GM12878 (cell line): Measurements from ENCODE around the gene TDRD3. TPM values are rescaled to one million over a fixed set of nuclear protein-coding genes. Genes with fewer than 3 reads are reported as not detected.

Source experiments
- ATAC-seq: fragments of 200-7000 bp; cut with Tn5 transposase; 3 replicates; pipeline ENCODE4 v1.9.1; 2020; ENCODE audit warnings: mild to moderate bottlenecking, moderate library complexity
- BruUV-seq: library from RNA; stranded (reverse); fragments of 400-500 nt; replicated peaks from 2 replicates; lab custom pipeline; 2021; lab: Mats Ljungman, UMichigan
- CTCF ChIA-PET: fragments of 300-600 bp; sonication (Branson Sonifier 250); formaldehyde crosslinking; extraction: SDS; loops from one replicate; lab custom pipeline; 2021; ENCODE audit warnings: inconsistent platforms; lab: Yijun Ruan, JAX
- POLR2A ChIA-PET: fragments of 350-600 bp; formaldehyde crosslinking; extraction: SDS; loops from one replicate; lab custom pipeline; 2021; ENCODE audit warnings: inconsistent platforms; lab: Charles Lee
- RAD21 ChIA-PET: fragments of 300-600 bp; sonication (Branson Sonifier 250); formaldehyde crosslinking; loops from one replicate; lab custom pipeline; 2023; ENCODE audit warnings: antibody characterized with exemption; ENCODE audit not compliant: unreplicated experiment; lab: Charles Lee
- SMC1A ChIA-PET: fragments of 300-600 bp; sonication (Branson Sonifier 250); formaldehyde crosslinking; loops from one replicate; lab custom pipeline; 2023; ENCODE audit not compliant: unreplicated experiment, uncharacterized antibody; lab: Charles Lee
- DNase-seq: peaks from one replicate; pipeline ENCODE4 v3.0.0-alpha.2; 2011; ENCODE audit warnings: low read depth, low spot score
- FAIRE-seq: peaks from 3 replicates; lab custom pipeline; 2011; peaks lifted over from hg19 to GRCh38; lab: Jason Lieb, UNC
- H2AFZ ChIP-seq: 2 replicates; pipeline ENCODE4 v1.6.0; 2011; ENCODE audit warnings: low read depth, low read length, control low read depth; ENCODE audit not compliant: control insufficient read depth
- H3K27ac ChIP-seq: 2 replicates; pipeline ENCODE4 v1.5.1; 2011; ENCODE audit warnings: control low read depth; ENCODE audit not compliant: control insufficient read depth, insufficient read depth
- H3K27me3 ChIP-seq, 2 experiments: replicated peaks in 1 of 2; 2 replicates each; pipeline versions ENCODE4 v1.6.0 to v1.6.1; 2011; ENCODE audit warnings: low read length in 1 of 2; ENCODE audit not compliant: control insufficient read depth in 2 of 2, insufficient read depth in 2 of 2
- H3K36me3 ChIP-seq, 2 experiments: 2 replicates each; pipeline ENCODE4 v1.5.1; 2011; ENCODE audit warnings: low read length in 1 of 2; ENCODE audit not compliant: control insufficient read depth in 2 of 2, insufficient read depth in 2 of 2
- H3K4me1 ChIP-seq: 2 replicates; pipeline ENCODE4 v1.6.1; 2011; ENCODE audit warnings: mild to moderate bottlenecking, low read length, moderate library complexity, mixed read lengths; ENCODE audit not compliant: control insufficient read depth, insufficient read depth
- H3K4me2 ChIP-seq: 2 replicates; pipeline ENCODE4 v1.6.0; 2011; ENCODE audit warnings: control low read depth; ENCODE audit not compliant: control insufficient read depth, insufficient read depth
- H3K4me3 ChIP-seq: fragments of 200-600 bp; sonication (generic); 2 replicates; pipeline ENCODE4 v1.5.1; 2016
- H3K79me2 ChIP-seq: 2 replicates; pipeline ENCODE4 v1.6.0; 2011; ENCODE audit warnings: low read length; ENCODE audit not compliant: control insufficient read depth, insufficient read depth
- H3K9ac ChIP-seq: 2 replicates; pipeline ENCODE4 v1.8.0; 2011; ENCODE audit warnings: low read length, control low read depth, mixed read lengths; ENCODE audit not compliant: control insufficient read depth, insufficient read depth
- H3K9me3 ChIP-seq: replicated peaks from 3 replicates; pipeline ENCODE4 v1.5.1; 2011; ENCODE audit warnings: mild to moderate bottlenecking, low read length; ENCODE audit not compliant: control insufficient read depth, insufficient read depth
- H4K20me1 ChIP-seq: 2 replicates; pipeline ENCODE4 v1.6.0; 2011; ENCODE audit not compliant: control insufficient read depth, insufficient read depth
- ASH2L ChIP-seq: fragments of 300-600, 200-600 bp; sonication (generic); IDR thresholded peaks from 2 replicates; pipeline ENCODE4 v1.6.1; 2017; ENCODE audit warnings: low read depth, mild to moderate bottlenecking, borderline replicate concordance
- ATF7 ChIP-seq: fragments of 450-650 bp; IDR thresholded peaks from 2 replicates; pipeline ENCODE4 v1.6.1; 2016; ENCODE audit warnings: low read depth, mild to moderate bottlenecking
- EZH2 ChIP-seq: IDR thresholded peaks from 2 replicates; pipeline ENCODE4 v1.6.1; 2012; ENCODE audit warnings: low read depth, mild to moderate bottlenecking, control low read depth, inconsistent platforms, low read length, borderline replicate concordance; ENCODE audit not compliant: control insufficient read depth
- IKZF1 ChIP-seq: fragments of 450-650 bp; conservative IDR thresholded peaks from 2 replicates; pipeline ENCODE4 v1.6.1; 2017; ENCODE audit warnings: antibody characterized with exemption, mild to moderate bottlenecking
- MEF2A ChIP-seq: IDR thresholded peaks from 2 replicates; pipeline ENCODE4 v1.6.1; 2011; ENCODE audit warnings: low read depth, mild to moderate bottlenecking, low read length, moderate library complexity; ENCODE audit not compliant: insufficient read depth
- MEF2B ChIP-seq: fragments of 450-650 bp; IDR thresholded peaks from 2 replicates; pipeline ENCODE4 v1.6.1; 2018; ENCODE audit warnings: mild to moderate bottlenecking, moderate library complexity; ENCODE audit not compliant: partially characterized antibody, poor library complexity, severe bottlenecking
- NFIC ChIP-seq: IDR thresholded peaks from 2 replicates; pipeline ENCODE4 v1.6.1; 2012; ENCODE audit warnings: low read depth, mild to moderate bottlenecking, inconsistent platforms, low read length, moderate library complexity
- NR2C2 ChIP-seq: IDR thresholded peaks from 2 replicates; pipeline ENCODE4 v1.6.1; 2011; ENCODE audit warnings: borderline replicate concordance, low read depth; ENCODE audit not compliant: control insufficient read depth, insufficient read length
- PAX5 ChIP-seq: IDR thresholded peaks from 2 replicates; pipeline ENCODE4 v1.6.1; 2011; ENCODE audit warnings: low read depth, low read length, borderline replicate concordance
- SMAD5 ChIP-seq: IDR thresholded peaks from 2 replicates; pipeline ENCODE4 v1.6.1; 2016; ENCODE audit warnings: antibody characterized with exemption, low read depth
- SREBF2 ChIP-seq: IDR thresholded peaks from 2 replicates; pipeline ENCODE4 v1.6.1; 2012; ENCODE audit warnings: mild to moderate bottlenecking, low read length
- WGBS: methylation state at CpG from one replicate; pipeline ENCODE4 v1.1.6; 2016; ENCODE audit warnings: low lambda C conversion rate; ENCODE audit not compliant: insufficient replicate concordance, insufficient coverage; ENCODE audit errors: missing lambda C conversion rate; 5-methylcytosine and 5-hydroxymethylcytosine counted together
- in situ Hi-C: fragments of 300-500 bp; cut with MboI; formaldehyde crosslinking; loops from 9 replicates; pipeline ENCODE4 v1.14.3; 2018; ENCODE audit warnings: mixed read lengths
- intact Hi-C: fragments of 100-400 bp; cut with micrococcal nuclease; formaldehyde crosslinking; loops from one replicate; pipeline ENCODE4 v1.14.2; 2022; ENCODE audit not compliant: unreplicated experiment
- polyA plus RNA-seq, 11 experiments: library from polyadenylated mRNA; depleted of rRNA in 4 of 11; unstranded in 6 of 11; stranded (reverse) in 5 of 11; fragments of >200 nt; fragmentation: Nextera tagmentation in 4 of 11; fragmentation: Illumina TruSeq in 1 of 11; extraction: Ambion mirVana in 4 of 11; extraction: Trizol in 1 of 11; gene quantifications; 1 replicate in 1 of 11; 2 replicates in 10 of 11; pipeline versions ENCODE4 v1.2.1 to v1.2.3, GENCODE V29; 2011 to 2016; ENCODE audit warnings: inconsistent platforms in 2 of 11, missing spikeins in 2 of 11, low read depth in 1 of 11
- total RNA-seq, 4 experiments: library from RNA; depleted of rRNA in 3 of 4; stranded (reverse); fragments of >200 nt in 3 of 4; fragmentation: Illumina TruSeq in 1 of 4; extraction: Trizol in 1 of 4; gene quantifications; 2 replicates each; pipeline versions ENCODE4 v1.2.1 to v1.2.3, GENCODE V29; 2013 to 2021
- TF ChIP-seq, protein P1 (sequence below): fragments of 450-650 bp; IDR thresholded peaks from 2 replicates; pipeline ENCODE4 v1.6.1; 2017; ENCODE audit warnings: low read depth, mild to moderate bottlenecking, moderate library complexity
- TF ChIP-seq, protein P2 (sequence below): fragments of 450-650 bp; IDR thresholded peaks from 2 replicates; pipeline ENCODE4 v1.6.1; 2014; ENCODE audit warnings: mild to moderate bottlenecking
- TF ChIP-seq, protein P3 (sequence below): IDR thresholded peaks from 2 replicates; pipeline ENCODE4 v1.6.1; 2011; ENCODE audit warnings: borderline replicate concordance, low read depth, mild to moderate bottlenecking, moderate library complexity, mixed read lengths, low read length; ENCODE audit not compliant: insufficient read depth; ENCODE audit errors: extremely low read length

The TDRD3 gene
- total and polyA plus RNA-seq, 10 of the 15 experiments (the other 5 are each of a cell fraction or from before 2014, with no cell fraction given), result 8.4 to 27.9 (median 15.8) TPM

DNA sequence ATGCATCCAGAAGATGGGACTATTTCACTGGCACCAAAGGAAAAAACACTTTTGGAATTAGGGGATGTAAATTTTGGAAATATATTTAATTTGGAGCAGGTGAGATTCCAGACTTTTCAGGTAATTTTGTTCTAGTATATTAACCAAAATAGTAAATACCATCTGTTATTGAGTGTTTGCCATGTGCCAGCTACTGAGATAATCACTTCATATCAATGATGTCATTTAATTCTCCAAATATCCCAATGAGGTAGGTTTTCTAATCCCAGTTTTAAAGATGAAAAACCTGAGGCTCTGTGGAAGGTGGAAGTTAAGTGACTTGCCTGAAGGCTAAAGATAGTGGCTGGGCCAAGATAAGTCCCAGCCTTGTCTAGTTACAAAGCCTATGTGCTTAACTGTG, 95.2 kb downstream of the TDRD3 start:
- no peaks in the 10 kb centered on the region for H4K20me1 ChIP-seq
- no peak overlapping the region for H3K4me2 ChIP-seq
- H3K27me3 ChIP-seq, result no peaks in the 10 kb centered on the region
- SMC1A ChIA-PET, result no interaction called here
- POLR2A ChIA-PET, result no interaction called here
- no peak overlapping the region for H3K27ac ChIP-seq
- in situ Hi-C loops, result no loop called here
- FAIRE-seq (no peak), DNase-seq (no peak), ATAC-seq (no peak)
- H3K79me2 ChIP-seq, result no peaks in the 10 kb centered on the region
- no peaks in the 10 kb centered on the region for H3K4me1 ChIP-seq
- BruUV-seq, result no TSS peak
- no peak overlapping the region for H3K4me3 ChIP-seq
- no peak overlapping the region for H3K9ac ChIP-seq
- no peak for TF ChIP-seq IKZF1
- TF ChIP-seq ATF7, result 0 out of 2 replicates have a peak, but pooled peaks have one; percentile 12
- RAD21 ChIA-PET, result no interaction called here
- no peaks in the 10 kb centered on the region; the same call in 1 of the 3 replicates for H3K9me3 ChIP-seq
- peaks cover 0 to 1% of the 10 kb centered on the region in 2 experiments for H3K36me3 ChIP-seq
- intact Hi-C loops, result no loop called here
- H2AFZ ChIP-seq, result no peak overlapping the region
- CTCF ChIA-PET, result no interaction called here

DNA sequence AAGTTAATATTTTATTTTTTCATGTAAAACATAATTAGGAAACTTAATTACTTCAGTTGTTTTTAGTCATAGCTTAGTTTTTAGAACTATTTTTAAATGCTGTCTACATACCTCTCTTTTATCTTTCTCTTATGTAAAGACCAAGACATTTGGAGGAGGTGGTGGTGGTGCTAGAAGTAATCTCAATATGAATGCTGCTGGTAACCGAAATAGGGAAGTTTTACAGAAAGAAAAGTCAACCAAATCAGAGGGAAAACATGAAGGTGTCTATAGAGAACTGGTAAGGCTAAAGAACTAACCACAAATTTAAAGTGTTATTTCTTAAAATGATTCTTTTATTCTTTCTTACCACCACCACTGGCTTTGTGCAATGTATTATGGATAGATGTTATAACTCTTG, 97.3 kb downstream of the TDRD3 start:
- DNase-seq, result no peak
- Histone ChIP-seq H2AFZ (no peak overlapping the region), H3K79me2 (no peaks in the 10 kb centered on the region), H3K27me3 (no peaks in the 10 kb centered on the region), H3K9ac (no peak overlapping the region), H3K27ac (no peak overlapping the region), H3K4me3 (no peak overlapping the region), H3K36me3 (peaks cover 0 to 1% of the 10 kb centered on the region in 2 experiments), H3K4me2 (no peak overlapping the region), H3K4me1 (no peaks in the 10 kb centered on the region), H3K9me3 (no peaks in the 10 kb centered on the region; the same call in 2 of the 3 replicates), H4K20me1 (no peaks in the 10 kb centered on the region)
- WGBS, result 82% methylated on average over 1 of the region's 1 CpG
- ChIA-PET SMC1A (no interaction called here), POLR2A (no interaction called here), RAD21 (no interaction called here), CTCF (no interaction called here)
- BruUV-seq, result no TSS peak
- in situ Hi-C loops, result no loop called here
- intact Hi-C loops, result no loop called here
- peak; percentile 61 for ATAC-seq
- FAIRE-seq, result peak; percentile 31
- TF ChIP-seq SREBF2 (no peak), NR2C2 (no peak), ASH2L (no peak), MEF2A (peak; percentile 34; the same call in 1 of the 2 replicates), NFIC (peak; percentile 43; the same call in 1 of the 2 replicates), MEF2B (peak; percentile 80), EZH2 (no peak), SMAD5 (no peak), PAX5 (no peak)
- TF ChIP-seq, protein P1, sequence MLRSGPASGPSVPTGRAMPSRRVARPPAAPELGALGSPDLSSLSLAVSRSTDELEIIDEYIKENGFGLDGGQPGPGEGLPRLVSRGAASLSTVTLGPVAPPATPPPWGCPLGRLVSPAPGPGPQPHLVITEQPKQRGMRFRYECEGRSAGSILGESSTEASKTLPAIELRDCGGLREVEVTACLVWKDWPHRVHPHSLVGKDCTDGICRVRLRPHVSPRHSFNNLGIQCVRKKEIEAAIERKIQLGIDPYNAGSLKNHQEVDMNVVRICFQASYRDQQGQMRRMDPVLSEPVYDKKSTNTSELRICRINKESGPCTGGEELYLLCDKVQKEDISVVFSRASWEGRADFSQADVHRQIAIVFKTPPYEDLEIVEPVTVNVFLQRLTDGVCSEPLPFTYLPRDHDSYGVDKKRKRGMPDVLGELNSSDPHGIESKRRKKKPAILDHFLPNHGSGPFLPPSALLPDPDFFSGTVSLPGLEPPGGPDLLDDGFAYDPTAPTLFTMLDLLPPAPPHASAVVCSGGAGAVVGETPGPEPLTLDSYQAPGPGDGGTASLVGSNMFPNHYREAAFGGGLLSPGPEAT, result 0 out of 2 replicates have a peak, but pooled peaks have one; percentile 18
- TF ChIP-seq, protein P2, sequence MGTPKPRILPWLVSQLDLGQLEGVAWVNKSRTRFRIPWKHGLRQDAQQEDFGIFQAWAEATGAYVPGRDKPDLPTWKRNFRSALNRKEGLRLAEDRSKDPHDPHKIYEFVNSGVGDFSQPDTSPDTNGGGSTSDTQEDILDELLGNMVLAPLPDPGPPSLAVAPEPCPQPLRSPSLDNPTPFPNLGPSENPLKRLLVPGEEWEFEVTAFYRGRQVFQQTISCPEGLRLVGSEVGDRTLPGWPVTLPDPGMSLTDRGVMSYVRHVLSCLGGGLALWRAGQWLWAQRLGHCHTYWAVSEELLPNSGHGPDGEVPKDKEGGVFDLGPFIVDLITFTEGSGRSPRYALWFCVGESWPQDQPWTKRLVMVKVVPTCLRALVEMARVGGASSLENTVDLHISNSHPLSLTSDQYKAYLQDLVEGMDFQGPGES, result no peak
- TF ChIP-seq, protein P3, sequence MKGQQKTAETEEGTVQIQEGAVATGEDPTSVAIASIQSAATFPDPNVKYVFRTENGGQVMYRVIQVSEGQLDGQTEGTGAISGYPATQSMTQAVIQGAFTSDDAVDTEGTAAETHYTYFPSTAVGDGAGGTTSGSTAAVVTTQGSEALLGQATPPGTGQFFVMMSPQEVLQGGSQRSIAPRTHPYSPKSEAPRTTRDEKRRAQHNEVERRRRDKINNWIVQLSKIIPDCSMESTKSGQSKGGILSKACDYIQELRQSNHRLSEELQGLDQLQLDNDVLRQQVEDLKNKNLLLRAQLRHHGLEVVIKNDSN, result no peak
